ENCODE measurements around the gene TSSK6.

Gene TSSK6

GRCh38 chr19:19514881-19515641, at the start of gene TSSK6:
Gene TSSK6, minus strand, starts transcription at chr19:19515548. Its CDS starts 121 bp downstream, at chr19:19515427.
- DNase-seq (ENCODE audit: low read depth in 3 of 3): no peak

DNA sequence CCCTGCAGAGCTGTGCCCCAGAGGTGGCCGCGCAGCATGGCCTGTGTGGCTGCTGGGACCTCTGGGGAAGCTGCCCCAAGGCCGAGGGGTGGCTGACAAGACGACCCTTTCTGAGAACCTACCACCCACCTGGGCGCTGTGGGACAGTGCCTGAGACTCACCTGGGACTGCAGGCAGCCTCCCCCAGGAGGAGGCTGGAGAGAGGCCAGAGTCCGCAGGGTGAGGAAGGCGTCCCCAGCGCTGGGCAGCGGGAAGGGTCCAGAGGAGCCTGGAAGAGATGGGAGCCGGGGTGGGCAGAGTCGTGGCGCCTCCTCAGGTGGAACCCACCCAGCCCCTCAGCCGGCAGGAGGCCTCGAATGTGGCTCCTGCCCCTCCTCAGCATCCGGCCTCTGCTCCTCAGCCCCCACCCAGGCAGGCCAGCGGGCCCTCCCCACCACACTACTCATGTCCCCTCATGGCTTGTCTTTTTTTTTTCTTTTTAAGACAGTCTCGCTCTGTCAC, 48.0 kb upstream of the TSSK6 start:
- DNase-seq (ENCODE audit: low read depth in 3 of 3): no peak

- no peak for DNase-seq (ENCODE audit: low read depth in 3 of 3)
These were observed 47.5 kb upstream of the TSSK6 start for GRCh38 chr19:19562665-19563347.

GRCh38 chr19:19561946-19562664, 46.8 kb upstream of the TSSK6 start:
- DNase-seq (ENCODE audit: low read depth in 3 of 3): no peak

DNA sequence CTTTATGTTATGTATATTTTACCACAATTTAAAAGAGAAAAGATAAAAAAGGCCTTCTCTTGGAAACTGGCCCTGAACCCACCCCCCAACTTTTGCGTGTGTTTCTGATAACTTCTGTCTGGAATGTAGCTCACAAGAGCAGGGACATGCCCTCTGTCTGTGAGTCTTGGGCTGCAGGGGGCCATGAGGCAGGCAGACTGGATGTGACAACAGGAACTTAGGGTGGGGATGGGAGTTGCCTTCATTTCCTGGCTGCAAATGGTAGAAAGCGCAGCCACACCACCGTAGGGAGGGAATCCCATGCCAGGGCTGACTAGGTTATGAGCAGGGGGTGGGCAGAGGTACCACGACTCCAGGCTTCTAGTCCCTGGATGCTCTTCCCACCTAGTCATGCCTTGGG, 44.6 kb upstream of the TSSK6 start:
- DNase-seq (ENCODE audit: low read depth in 3 of 3): no peak

DNA sequence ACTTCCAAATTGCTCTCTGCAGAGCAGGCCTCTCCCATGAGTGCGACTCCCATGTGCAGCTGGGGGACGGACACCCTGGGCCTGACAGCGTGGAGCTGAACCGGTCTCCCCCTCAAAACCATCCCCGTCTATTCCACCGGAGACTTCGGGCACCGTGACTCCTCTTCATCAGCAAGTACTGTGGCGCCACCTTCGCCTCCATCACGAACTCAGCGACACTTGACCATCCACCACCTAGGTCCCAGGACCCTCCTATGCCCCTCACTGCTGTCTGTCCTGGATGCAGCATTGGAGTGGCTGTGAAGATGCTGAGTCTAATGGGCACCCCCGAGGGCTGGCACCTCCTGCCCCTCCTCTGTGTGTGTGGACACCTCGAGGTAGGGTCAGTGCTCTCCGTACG, 43.3 kb upstream of the TSSK6 start:
- no peak for DNase-seq (ENCODE audit: low read depth in 3 of 3)

DNA sequence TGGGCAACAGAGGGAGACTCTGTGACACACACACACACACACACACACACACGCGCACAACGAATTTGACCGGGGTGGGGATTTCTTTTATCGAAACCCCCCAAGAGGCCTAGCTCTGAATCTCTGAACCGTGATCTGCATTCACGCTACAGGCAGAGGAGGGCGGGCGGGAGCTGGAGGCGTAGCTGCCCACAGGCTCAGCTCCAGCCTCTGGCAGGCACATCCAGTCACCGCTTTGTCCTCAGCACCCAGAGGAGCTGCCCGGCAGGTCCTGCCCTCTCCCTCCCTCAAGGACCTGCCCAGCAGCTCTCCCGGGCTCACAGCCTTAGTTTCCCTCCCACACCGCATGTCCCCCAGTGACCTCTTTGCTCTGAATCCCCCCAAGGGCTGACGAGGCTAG, 42.7 kb upstream of the TSSK6 start:
- no peak for DNase-seq (ENCODE audit: low read depth in 3 of 3)

DNA sequence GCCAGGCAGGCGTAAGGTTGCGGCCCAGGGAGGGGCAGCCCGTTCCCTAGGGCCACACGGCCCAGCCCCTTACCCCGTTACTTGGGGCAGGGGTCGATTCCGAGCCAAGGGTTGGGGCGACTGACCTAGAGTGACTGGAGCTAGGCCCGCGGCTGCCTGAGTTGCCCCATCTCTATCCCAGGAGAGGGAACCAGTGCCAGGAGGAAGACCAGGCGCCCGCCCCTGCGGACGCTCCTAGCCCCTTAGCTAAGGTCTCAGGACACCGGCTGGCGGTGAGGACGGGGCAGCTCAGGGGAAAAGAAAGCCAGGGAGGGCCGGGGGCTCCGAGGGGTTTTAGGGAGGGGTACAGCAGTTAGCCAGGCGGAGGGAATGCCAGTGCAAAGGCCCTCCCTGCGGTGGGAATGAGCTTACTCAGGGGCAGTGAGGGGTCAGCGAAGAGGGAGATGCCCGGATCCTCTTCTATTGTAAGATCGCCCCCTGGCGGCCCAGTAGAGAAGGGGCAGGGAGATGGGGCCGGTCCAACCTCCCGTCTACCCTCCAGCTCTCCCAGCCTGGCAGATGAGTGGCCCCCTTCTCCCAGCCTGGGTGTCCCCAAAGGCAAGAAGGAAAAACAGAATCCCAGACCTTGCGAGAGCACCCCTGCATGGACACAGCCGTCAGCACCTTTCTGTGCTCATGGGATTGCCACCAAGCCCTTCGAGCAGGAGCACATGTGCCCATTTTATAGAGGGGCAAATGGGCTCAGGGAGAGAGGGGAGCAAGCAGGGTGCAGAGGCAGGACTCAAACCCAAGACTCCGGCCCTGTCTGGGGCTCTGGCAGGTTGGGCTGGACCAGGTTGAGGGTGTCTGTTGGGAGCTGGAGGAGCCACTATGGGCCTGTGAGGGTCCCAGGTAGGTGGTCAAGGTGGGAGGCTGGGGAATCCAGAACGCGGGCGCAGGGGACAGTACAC, 39.0 kb upstream of the TSSK6 start:
- DNase-seq (ENCODE audit: low read depth in 3 of 3): peak in 2 of 3 experiments; percentile 45 to 49

DNA sequence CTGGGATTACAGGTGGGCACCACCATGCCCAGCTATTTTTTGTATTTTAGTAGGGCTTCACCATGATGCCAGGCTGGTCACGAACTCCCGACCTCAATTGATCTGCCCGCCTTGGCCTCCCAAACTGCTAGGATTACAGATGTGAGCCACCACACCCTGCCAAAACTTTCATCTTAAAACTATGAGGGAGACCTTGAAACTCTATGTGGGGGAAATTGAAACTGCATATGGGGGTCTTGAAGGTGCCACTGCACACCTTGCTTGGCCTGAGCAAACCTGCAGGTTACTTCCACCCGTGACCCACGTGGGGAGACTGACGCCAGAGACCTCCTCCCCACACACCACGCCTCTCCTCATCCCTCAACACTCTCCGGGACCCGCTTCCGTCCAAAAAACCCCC, 38.3 kb upstream of the TSSK6 start:
- DNase-seq (ENCODE audit: low read depth in 3 of 3): no peak

GRCh38 chr19:19552798-19553197, 37.5 kb upstream of the TSSK6 start:
- no peak for DNase-seq (ENCODE audit: low read depth in 3 of 3)

DNA sequence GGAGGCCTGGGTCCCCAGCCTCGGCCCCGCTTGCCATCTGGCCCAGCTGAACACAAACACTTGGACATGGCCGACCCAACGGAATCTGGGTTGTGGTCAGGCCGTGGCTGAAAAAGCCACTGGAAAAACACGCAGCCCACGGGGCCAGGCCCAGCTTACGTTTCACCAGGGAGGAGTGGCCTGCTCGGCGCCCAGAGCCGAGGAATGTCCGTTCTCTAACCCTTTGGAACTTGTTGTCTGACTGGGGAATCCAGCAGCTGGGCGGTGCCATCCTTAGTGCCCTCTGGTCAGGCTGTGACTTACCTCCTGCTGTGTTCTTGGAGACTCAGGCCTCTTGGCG, 36.5 kb upstream of the TSSK6 start:
- DNase-seq (ENCODE audit: low read depth in 3 of 3): no peak

DNA sequence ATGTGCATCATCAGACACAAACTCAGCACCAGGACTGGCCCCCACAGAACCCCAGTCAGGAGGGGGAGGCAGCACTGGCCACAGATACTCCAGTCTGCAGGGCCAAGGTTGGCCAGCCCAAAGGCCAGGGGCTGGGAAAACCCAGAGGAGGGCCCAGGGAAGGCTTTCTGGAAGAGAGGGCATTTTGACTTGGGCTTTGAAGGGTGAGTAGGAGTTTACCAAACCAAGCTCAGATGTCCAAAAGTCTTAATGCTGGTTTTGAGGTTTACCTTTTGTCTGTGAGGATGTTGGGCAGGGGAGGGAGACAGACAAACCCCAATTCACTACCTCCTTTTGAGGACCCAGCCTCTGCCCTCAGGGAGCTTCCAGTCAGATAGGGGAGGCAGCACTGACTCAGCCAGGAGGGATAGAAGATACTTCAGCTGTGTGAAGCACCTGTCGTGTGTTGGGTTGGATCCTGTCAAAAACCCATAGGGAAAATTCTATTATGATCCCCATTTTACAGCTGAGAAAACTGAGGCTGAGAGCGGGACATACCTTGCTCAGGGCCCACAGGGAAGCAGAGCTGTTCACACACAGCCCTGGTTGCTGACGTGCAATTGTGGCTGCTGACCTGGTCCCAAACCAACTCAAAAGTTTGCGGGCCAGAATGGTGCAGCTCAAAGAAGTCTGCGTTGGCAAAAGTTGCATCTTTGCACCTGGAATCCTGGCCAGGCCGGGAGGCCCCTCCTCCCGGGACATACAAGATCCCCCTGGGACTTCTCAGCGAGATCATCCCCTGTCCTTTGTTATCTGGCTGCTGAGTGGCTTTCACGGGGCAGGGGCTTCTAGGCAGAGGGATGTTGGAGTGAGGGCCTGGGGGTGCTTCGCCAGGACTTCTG, 35.9 kb upstream of the TSSK6 start:
- DNase-seq (ENCODE audit: low read depth in 3 of 3): no peak

DNA sequence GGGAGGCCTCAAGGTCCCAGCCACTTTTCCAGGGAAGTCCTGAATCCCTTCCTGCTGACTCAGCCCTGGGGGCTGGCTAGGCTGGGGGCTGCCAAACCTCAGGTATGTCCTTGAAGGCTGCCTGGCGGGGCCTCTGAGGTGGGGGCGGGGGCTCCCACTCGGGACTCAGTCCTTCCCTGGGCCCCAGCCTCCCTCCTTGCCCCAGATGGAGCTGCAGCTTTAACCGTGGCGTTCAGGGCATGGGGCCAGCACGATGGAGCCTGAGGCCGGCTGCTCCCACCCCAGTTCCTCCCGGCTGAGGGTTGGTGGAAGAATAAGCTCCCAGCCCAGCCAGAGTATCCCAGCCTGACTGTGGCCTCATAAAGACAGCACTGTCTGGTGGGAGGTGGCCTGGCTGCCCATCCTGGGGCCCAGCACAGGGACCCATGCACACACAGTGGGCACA, 35.2 kb upstream of the TSSK6 start:
- no peak for DNase-seq (ENCODE audit: low read depth in 3 of 3)

GRCh38 chr19:19549804-19550464, 34.6 kb upstream of the TSSK6 start:
- no peak for DNase-seq (ENCODE audit: low read depth in 3 of 3)

DNA sequence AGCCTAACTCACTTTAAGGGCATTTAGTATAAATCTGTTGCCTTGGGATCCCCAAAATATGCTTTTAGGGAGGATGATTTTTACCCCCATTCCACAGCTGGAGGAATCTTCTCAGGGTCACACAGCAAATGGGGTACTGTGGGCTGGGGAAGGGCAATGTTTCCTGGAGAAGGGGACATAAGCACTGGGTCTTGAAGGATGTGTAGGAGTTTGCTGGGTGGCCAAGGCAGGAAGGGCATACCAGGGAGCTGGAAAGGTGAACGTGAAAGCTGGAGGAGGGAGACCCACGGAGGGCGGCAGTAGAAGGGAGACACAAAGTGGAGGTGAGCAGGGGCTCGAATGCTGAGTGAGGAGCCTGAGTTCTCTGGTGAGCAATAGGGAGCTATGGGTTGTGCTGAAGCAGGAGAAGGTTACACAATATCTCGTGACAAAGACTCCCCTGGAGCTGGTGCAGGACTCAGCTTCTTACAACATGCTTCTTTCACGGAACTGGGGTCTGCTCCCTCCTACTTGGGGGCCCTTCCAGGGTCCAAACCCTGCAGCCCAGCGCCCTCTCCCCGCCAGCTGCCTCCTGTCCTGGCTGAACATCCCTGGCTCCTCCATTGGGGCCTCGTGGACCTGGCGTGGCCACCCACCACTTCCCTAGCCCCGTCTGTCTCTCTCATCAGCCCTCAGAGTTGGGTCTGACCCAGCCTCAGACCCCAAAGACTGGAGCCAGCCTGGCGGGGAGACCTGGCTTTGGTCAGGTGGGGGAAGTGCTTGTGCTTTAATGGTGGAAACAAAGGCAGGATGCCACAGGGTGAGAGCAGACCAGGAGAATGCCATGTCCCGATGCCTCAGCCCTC, 33.8 kb upstream of the TSSK6 start:
- no peak for DNase-seq (ENCODE audit: low read depth in 3 of 3)

DNA sequence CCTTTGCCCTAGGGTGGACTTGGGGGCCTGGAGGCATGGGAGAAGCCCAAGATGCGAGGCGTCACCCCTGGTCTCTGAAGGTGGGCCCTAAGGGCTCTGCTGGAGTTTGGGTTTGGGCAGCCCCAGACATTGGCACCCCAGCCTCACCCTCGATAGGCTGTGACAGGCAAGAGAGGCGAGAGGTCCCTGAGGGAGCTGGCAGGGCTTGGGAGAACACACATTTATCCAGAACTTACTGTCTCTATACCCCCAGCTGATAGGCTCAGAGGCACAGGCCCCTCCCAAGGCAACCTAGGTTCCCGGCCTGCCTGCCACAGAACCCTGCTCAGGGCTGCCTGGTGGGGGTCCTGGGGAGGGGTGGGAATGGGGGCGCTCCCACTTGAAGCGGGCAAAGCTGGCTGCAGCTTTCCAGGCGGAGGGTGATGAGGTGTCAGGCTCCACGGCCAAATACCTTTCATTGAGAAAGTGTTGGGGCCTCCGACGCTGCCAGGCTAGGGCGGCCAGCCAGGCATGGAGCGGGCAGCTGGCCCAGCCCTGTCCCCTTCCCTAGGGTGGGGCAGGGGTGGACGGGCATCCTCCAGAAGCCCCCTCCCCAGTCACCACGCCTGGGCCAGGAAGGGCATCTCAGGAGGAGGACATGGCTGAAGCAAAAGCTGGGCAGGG, 32.5 kb upstream of the TSSK6 start:
- no peak for DNase-seq (ENCODE audit: low read depth in 3 of 3)

DNA sequence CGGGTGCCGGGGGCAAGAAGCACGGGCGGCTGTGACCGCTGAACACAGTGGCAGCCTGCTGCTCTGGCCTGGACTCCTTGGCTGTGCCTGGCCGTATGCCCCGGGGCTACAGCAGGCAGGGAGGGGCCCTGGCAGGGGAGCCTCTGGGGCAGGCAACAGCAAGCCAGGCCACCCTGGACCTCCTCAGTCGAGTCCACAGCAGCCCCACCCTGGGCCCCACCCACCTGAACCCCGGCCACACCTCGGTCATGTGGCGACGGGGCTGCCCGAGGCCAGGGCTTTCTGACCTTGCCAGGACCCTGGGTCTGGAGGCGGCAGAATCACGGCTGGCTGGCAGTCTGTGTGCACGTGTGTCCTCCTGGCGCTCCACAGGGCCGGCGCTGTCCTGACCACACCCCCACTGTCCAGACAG, 31.4 kb upstream of the TSSK6 start:
- no peak for DNase-seq (ENCODE audit: low read depth in 3 of 3)

GRCh38 chr19:19545707-19546106, 30.4 kb upstream of the TSSK6 start:
- no peak for DNase-seq (ENCODE audit: low read depth in 3 of 3)
